Measurements from ENCODE around the gene GRWD1.

The GRWD1 gene

DNA sequence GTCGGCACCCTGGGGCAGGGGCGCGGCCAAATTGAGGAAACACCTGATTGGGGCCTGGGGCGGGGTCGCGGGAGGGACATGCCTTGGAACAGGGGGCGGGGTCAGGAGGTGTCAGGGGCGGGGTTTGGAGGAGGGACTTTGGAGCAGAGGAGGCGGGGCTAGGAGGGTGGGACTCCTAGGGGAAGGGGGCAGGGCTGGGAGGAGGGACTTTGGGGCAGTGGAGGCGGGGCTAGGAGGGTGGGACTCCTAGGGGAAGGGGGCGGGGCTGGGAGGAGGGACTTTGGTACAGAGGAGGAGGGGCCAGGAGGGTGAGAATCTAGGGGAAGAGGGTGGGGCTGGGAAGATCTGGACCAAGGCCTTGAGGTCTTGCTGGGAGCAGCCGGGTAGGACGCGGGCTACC, 30.4 kb upstream of the GRWD1 start:
- Histone ChIP-seq H3K9me3 (ENCODE audit: insufficient read depth, low read depth, low read length) (peaks cover 2% of the 10 kb centered on the region), H3K14ac (ENCODE audit: low read length) (no peak overlapping the region), H3K79me1 (ENCODE audit: low read length) (no peaks in the 10 kb centered on the region), H2BK120ac (ENCODE audit: insufficient read depth, low read length, poor library complexity) (no peak overlapping the region), H3K4me1 (ENCODE audit: control insufficient read depth in 1 of 2, insufficient read depth in 2 of 2, low read length in 2 of 2) (peaks cover 0 to 2% of the 10 kb centered on the region in 2 experiments), H4K8ac (ENCODE audit: low read depth, low read length) (no peak overlapping the region), H2AK5ac (ENCODE audit: low read length) (no peak overlapping the region), H2AFZ (ENCODE audit: insufficient read depth, low read length, poor library complexity) (no peak overlapping the region), H2BK12ac (ENCODE audit: low read length) (no peak overlapping the region), H4K91ac (ENCODE audit: low read depth, low read length) (no peak overlapping the region), H3K36me3 (ENCODE audit: control insufficient read depth in 1 of 2, insufficient read depth in 2 of 2, low read length in 2 of 2) (no peaks in the 10 kb centered on the region), H2BK5ac (ENCODE audit: low read depth, low read length, poor library complexity) (no peak overlapping the region), H3K4me2 (ENCODE audit: low read length) (no peak overlapping the region), H3K27me3 (ENCODE audit: insufficient read depth, low read length) (no peaks in the 10 kb centered on the region), H3K4ac (ENCODE audit: low read depth, low read length) (no peak overlapping the region), H3K23ac (ENCODE audit: low read length) (no peak overlapping the region), H3K18ac (ENCODE audit: low read length) (no peak overlapping the region), H3K9ac (ENCODE audit: low read length) (no peak overlapping the region), H3K79me2 (ENCODE audit: control insufficient read depth, insufficient read depth, low read length, poor library complexity) (no peaks in the 10 kb centered on the region), H3K4me3 (ENCODE audit: low read depth, low read length) (no peak overlapping the region), H3K27ac (ENCODE audit: low read depth, low read length) (no peak overlapping the region), H4K12ac (ENCODE audit: low read depth, low read length) (no peak overlapping the region)
- no CpG with 5 or more reads among the region's 14 CpGs for WGBS (ENCODE audit: extremely low coverage, insufficient coverage, insufficient read length)
- peak; percentile 70 to 75 for DNase-seq

DNA sequence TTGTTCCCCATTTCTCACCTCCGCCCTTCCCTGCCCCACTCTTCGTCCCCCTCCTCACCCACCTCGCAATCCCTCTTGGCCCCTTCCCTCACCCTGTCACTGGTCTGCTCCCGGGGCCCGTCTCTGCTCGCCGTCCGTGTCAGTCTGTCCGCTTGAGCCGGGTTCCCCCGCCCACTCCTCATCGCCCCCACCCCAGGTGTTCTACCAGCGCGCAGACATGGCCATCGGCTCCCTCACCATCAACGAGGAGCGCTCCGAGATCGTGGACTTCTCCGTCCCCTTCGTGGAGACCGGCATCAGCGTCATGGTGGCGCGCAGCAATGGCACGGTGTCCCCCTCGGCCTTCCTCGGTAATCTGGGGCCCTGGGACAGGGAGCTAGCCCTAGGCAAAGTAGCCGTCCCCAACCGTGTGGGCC, 30.0 kb upstream of the GRWD1 start:
- Histone ChIP-seq H4K12ac (ENCODE audit: low read depth, low read length) (no peak overlapping the region), H3K4me1 (ENCODE audit: control insufficient read depth in 1 of 2, insufficient read depth in 2 of 2, low read length in 2 of 2) (peaks cover 0 to 2% of the 10 kb centered on the region in 2 experiments), H3K79me1 (ENCODE audit: low read length) (no peaks in the 10 kb centered on the region), H3K27ac (ENCODE audit: low read depth, low read length) (no peak overlapping the region), H3K9me3 (ENCODE audit: insufficient read depth, low read depth, low read length) (peaks cover 2% of the 10 kb centered on the region), H3K27me3 (ENCODE audit: insufficient read depth, low read length) (no peaks in the 10 kb centered on the region), H4K8ac (ENCODE audit: low read depth, low read length) (no peak overlapping the region), H3K9ac (ENCODE audit: low read length) (no peak overlapping the region), H4K91ac (ENCODE audit: low read depth, low read length) (no peak overlapping the region), H3K23ac (ENCODE audit: low read length) (no peak overlapping the region), H3K36me3 (ENCODE audit: control insufficient read depth in 1 of 2, insufficient read depth in 2 of 2, low read length in 2 of 2) (no peaks in the 10 kb centered on the region), H3K4me2 (ENCODE audit: low read length) (no peak overlapping the region), H3K4ac (ENCODE audit: low read depth, low read length) (no peak overlapping the region), H3K4me3 (ENCODE audit: low read depth, low read length) (no peak overlapping the region), H2AFZ (ENCODE audit: insufficient read depth, low read length, poor library complexity) (no peak overlapping the region), H3K79me2 (ENCODE audit: control insufficient read depth, insufficient read depth, low read length, poor library complexity) (no peaks in the 10 kb centered on the region), H2BK120ac (ENCODE audit: insufficient read depth, low read length, poor library complexity) (no peak overlapping the region), H3K18ac (ENCODE audit: low read length) (no peak overlapping the region), H2BK12ac (ENCODE audit: low read length) (no peak overlapping the region), H3K14ac (ENCODE audit: low read length) (no peak overlapping the region), H2AK5ac (ENCODE audit: low read length) (no peak overlapping the region), H2BK5ac (ENCODE audit: low read depth, low read length, poor library complexity) (no peak overlapping the region)
- 100% methylated on average over 3 of the region's 30 CpGs for WGBS (ENCODE audit: extremely low coverage, insufficient coverage, insufficient read length)
- no peak for DNase-seq

DNA sequence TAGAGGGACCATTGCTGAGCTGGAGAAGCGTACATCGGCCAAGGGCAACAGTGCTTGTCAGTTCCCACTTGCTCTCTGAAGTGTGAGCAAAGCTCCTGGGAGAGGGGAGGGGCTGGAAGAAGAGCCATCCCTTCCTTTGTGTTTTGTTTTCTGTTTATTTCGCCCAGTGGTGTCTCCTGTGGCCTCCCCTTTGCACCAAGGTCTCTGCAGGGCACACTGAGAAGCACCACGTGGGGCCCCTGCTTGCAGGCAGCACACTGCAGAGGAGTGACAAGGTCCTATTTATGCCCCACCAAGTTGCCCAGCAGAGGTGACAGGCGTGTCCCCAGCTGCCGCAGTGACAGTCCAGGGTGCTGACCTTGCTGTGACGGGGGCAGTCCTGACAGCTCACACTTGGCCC, 28.4 kb upstream of the GRWD1 start:
- Histone ChIP-seq H4K91ac (ENCODE audit: low read depth, low read length) (no peak overlapping the region), H3K9ac (ENCODE audit: low read length) (no peak overlapping the region), H2BK5ac (ENCODE audit: low read depth, low read length, poor library complexity) (no peak overlapping the region), H3K4ac (ENCODE audit: low read depth, low read length) (no peak overlapping the region), H3K4me2 (ENCODE audit: low read length) (no peak overlapping the region), H4K8ac (ENCODE audit: low read depth, low read length) (no peak overlapping the region), H3K27ac (ENCODE audit: low read depth, low read length) (no peak overlapping the region), H3K23ac (ENCODE audit: low read length) (no peak overlapping the region), H3K79me2 (ENCODE audit: control insufficient read depth, insufficient read depth, low read length, poor library complexity) (no peaks in the 10 kb centered on the region), H2BK12ac (ENCODE audit: low read length) (no peak overlapping the region), H2AFZ (ENCODE audit: insufficient read depth, low read length, poor library complexity) (no peak overlapping the region), H2BK120ac (ENCODE audit: insufficient read depth, low read length, poor library complexity) (no peak overlapping the region), H3K27me3 (ENCODE audit: insufficient read depth, low read length) (no peaks in the 10 kb centered on the region), H3K4me3 (ENCODE audit: low read depth, low read length) (no peak overlapping the region), H4K12ac (ENCODE audit: low read depth, low read length) (no peak overlapping the region), H2AK5ac (ENCODE audit: low read length) (no peak overlapping the region), H3K36me3 (ENCODE audit: control insufficient read depth in 1 of 2, insufficient read depth in 2 of 2, low read length in 2 of 2) (no peaks in the 10 kb centered on the region), H3K18ac (ENCODE audit: low read length) (no peak overlapping the region), H3K79me1 (ENCODE audit: low read length) (no peaks in the 10 kb centered on the region), H3K9me3 (ENCODE audit: insufficient read depth, low read depth, low read length) (peaks cover 4% of the 10 kb centered on the region), H3K14ac (ENCODE audit: low read length) (no peak overlapping the region), H3K4me1 (ENCODE audit: control insufficient read depth in 1 of 2, insufficient read depth in 2 of 2, low read length in 2 of 2) (peaks cover 0 to 2% of the 10 kb centered on the region in 2 experiments)
- no peak for DNase-seq
- WGBS (ENCODE audit: extremely low coverage, insufficient coverage, insufficient read length) = no CpG with 5 or more reads among the region's 7 CpGs

DNA sequence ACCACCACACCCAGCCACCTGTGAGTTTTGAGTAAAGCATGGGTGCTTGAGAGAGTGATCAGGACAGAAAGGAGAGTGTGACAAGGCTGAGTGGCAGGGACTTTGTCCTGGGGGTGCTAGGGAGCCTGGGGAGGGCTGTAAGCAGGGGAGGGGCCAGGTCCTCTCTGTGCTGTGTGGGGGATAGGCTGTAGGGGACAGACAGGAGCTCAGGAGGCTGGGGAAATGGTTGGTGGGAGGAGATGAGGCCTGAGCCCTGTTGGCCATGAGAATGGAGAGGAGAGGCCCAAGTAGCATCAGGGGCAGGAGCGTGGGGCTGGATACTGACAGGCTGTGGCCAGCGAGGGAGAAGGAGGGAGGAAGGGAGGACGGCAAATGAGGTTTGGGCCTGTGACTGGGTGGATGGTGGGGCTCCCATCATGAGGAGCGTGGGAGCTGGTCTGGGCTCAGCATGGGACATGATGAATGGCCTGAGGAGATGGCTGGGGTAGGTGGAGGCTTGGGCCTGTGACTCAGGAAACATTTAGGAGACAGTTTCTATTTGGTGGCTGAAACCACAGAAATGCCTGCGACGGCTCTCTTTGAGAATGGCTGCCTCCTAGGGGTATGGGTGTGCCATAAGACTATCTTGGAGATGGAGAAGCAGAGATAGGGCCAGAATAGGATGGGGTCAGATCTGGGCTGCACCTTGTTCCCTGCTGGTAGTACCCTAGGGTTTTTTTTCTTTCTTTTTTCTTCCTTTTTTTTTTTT, 27.3 kb upstream of the GRWD1 start:
- H4K12ac ChIP-seq (ENCODE audit: low read depth, low read length) = no peak overlapping the region
- H3K23ac ChIP-seq (ENCODE audit: low read length) = no peak overlapping the region
- H3K27me3 ChIP-seq (ENCODE audit: insufficient read depth, low read length) = no peaks in the 10 kb centered on the region
- H2BK120ac ChIP-seq (ENCODE audit: insufficient read depth, low read length, poor library complexity) = no peak overlapping the region
- no peak overlapping the region for H3K4me2 ChIP-seq (ENCODE audit: low read length)
- no peaks in the 10 kb centered on the region for H3K36me3 ChIP-seq (ENCODE audit: control insufficient read depth in 1 of 2, insufficient read depth in 2 of 2, low read length in 2 of 2)
- no peak overlapping the region for H3K27ac ChIP-seq (ENCODE audit: low read depth, low read length)
- no peak overlapping the region for H4K91ac ChIP-seq (ENCODE audit: low read depth, low read length)
- no peaks in the 10 kb centered on the region for H3K79me2 ChIP-seq (ENCODE audit: control insufficient read depth, insufficient read depth, low read length, poor library complexity)
- no CpG with 5 or more reads among the region's 6 CpGs for WGBS (ENCODE audit: extremely low coverage, insufficient coverage, insufficient read length)
- no peak overlapping the region for H3K18ac ChIP-seq (ENCODE audit: low read length)
- H2BK12ac ChIP-seq (ENCODE audit: low read length) = no peak overlapping the region
- no peak overlapping the region for H3K4ac ChIP-seq (ENCODE audit: low read depth, low read length)
- peaks cover 0 to 2% of the 10 kb centered on the region in 2 experiments for H3K4me1 ChIP-seq (ENCODE audit: control insufficient read depth in 1 of 2, insufficient read depth in 2 of 2, low read length in 2 of 2)
- H4K8ac ChIP-seq (ENCODE audit: low read depth, low read length) = no peak overlapping the region
- H3K9ac ChIP-seq (ENCODE audit: low read length) = no peak overlapping the region
- peak in 1 of 2 donors; percentile 28 for DNase-seq
- no peak overlapping the region for H3K4me3 ChIP-seq (ENCODE audit: low read depth, low read length)
- H2AFZ ChIP-seq (ENCODE audit: insufficient read depth, low read length, poor library complexity) = no peak overlapping the region
- no peak overlapping the region for H3K14ac ChIP-seq (ENCODE audit: low read length)
- peaks cover 4% of the 10 kb centered on the region for H3K9me3 ChIP-seq (ENCODE audit: insufficient read depth, low read depth, low read length)
- H2BK5ac ChIP-seq (ENCODE audit: low read depth, low read length, poor library complexity) = no peak overlapping the region
- no peaks in the 10 kb centered on the region for H3K79me1 ChIP-seq (ENCODE audit: low read length)
- H2AK5ac ChIP-seq (ENCODE audit: low read length) = no peak overlapping the region
